HL-60 (cell line): ENCODE results near the gene KCNG2.

Source experiments
- CTCF ChIP-seq: IDR thresholded peaks from one replicate; pipeline ENCODE4 v1.5.1; 2011; ENCODE audit warnings: low read length, control low read depth, inconsistent platforms; ENCODE audit not compliant: insufficient read depth
- POLR2AphosphoS5 ChIP-seq: IDR thresholded peaks from 2 replicates; pipeline ENCODE4 v1.6.1; 2012; ENCODE audit warnings: low read depth
- REST ChIP-seq: IDR thresholded peaks from 2 replicates; pipeline ENCODE4 v1.6.1; 2012; ENCODE audit warnings: low read depth; ENCODE audit not compliant: insufficient replicate concordance

- no peak for TF ChIP-seq CTCF
- TF ChIP-seq POLR2AphosphoS5, result no peak
- TF ChIP-seq REST, result no peak
These were observed 34.3 kb upstream of the KCNG2 start for GRCh38 chr18:79763407-79763806.
